ENCODE data around the gene LRCH1.

LRCH1 gene

DNA sequence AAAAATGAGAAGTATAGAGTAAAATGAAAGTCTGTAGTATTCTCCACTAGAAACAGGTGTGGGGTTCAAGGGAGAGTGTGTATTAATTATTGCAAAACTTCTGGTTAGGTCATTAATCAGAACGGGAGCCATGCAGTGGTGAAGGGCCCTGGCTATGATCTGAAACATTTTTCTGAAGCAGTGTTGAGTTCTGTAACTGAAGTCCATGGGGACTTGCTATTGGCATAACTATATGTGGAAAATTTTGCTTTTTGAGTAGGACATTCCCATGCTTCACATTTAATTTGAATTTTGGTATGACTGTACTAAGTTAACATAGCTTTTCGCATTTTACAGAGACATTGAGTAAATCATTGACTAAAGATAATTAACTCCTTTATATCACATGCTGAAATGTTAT, 67.5 kb downstream of the LRCH1 start:
- TF ChIP-seq, protein P1, sequence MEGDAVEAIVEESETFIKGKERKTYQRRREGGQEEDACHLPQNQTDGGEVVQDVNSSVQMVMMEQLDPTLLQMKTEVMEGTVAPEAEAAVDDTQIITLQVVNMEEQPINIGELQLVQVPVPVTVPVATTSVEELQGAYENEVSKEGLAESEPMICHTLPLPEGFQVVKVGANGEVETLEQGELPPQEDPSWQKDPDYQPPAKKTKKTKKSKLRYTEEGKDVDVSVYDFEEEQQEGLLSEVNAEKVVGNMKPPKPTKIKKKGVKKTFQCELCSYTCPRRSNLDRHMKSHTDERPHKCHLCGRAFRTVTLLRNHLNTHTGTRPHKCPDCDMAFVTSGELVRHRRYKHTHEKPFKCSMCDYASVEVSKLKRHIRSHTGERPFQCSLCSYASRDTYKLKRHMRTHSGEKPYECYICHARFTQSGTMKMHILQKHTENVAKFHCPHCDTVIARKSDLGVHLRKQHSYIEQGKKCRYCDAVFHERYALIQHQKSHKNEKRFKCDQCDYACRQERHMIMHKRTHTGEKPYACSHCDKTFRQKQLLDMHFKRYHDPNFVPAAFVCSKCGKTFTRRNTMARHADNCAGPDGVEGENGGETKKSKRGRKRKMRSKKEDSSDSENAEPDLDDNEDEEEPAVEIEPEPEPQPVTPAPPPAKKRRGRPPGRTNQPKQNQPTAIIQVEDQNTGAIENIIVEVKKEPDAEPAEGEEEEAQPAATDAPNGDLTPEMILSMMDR (IDR thresholded peaks at IDR 0.05; ENCODE audit: insufficient read depth, low read length, missing control alignments): no peak
- CTCF ChIA-PET: interaction anchor here (1.4 to 3.4 kb wide), 4 partner anchors 10 to 29 kb away, joined by 3 to 15 read pairs (median 6); no protein-coding TSS in a partner anchor

DNA sequence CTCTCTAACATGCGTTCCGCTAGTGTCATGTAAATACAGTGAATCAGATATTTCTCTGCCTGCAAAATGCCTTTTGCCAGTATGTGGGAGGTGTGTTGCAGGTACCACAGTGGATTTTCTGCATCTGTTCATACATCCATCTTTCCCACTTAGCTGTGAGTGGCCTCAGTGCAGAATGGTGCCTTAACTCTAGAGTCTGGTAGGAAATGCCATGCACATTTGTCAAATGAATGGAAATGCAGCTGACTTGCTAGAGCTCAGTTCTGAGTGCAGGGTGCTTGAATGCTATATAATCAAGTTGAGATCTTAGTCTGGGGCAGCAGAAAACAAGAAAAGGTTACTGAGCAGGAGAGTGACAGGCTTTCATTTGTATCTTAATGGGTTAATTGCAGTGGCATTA, 68.2 kb downstream of the LRCH1 start:
- TF ChIP-seq, protein P1 (IDR thresholded peaks at IDR 0.05; ENCODE audit: insufficient read depth, low read length, missing control alignments): no peak
- POLR2A ChIA-PET: no interaction called here
- CTCF ChIA-PET: interaction anchor here (1.8 to 3.4 kb wide), 3 partner anchors 11 to 30 kb away, joined by 6 to 15 read pairs (median 6); no protein-coding TSS in a partner anchor
- H3K4me3 ChIP-seq (ENCODE audit: low read depth, low read length): no peak overlapping the region
- no peak for DNase-seq (ENCODE audit: low read depth, low spot score)

More for the DNA sequence above, 67.5 kb downstream of the LRCH1 start:
- POLR2A ChIA-PET: no interaction called here
- no peak for DNase-seq (ENCODE audit: low read depth, low spot score)
- no peak overlapping the region for H3K4me3 ChIP-seq (ENCODE audit: low read depth, low read length)

DNA sequence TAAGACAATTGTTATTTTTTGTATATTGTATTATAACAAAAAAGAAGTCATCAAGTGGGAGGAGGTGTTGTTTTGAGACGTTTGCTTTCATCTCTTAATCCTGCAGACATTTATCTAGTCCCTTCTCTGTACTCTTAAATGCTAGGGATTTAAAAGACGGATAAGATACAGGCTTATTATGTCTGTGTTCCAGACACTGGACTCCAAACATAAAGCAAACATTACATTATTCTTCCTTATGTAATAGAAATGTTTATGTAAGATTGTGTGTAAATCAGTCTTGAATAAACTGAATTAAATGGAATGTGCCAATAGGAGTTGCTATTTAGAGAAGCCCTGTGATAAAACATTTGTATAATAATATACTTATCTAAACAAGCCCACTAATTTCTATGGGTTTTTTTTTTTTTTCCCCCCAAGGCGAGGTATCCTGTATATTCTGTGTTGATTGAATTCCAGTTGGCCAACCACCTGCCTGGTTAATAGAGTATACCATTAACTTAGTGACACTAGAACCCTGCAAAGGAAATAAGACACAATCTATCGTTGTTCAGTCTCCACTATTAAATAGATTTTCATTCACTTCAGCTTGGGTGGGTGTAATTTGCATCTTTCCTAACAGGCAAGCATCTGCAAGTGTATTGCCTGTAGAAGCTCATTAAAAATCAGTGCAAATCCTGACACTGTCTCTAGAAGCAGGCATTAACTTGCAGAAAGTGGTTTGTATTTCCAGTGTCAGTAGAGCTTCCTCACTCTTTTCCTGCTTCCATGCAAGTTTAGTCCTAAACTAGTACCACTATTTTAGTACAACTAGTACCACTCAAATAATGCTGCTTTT, 69.0 kb downstream of the LRCH1 start:
- no peak overlapping the region for H3K4me3 ChIP-seq (ENCODE audit: low read depth, low read length)
- POLR2A ChIA-PET: interaction anchor here (0.6 kb wide), 2 partner anchors 11 to 15 kb away, joined by 3 to 4 read pairs; no protein-coding TSS in a partner anchor
- CTCF ChIA-PET: interaction anchor here (1.1 to 3.4 kb wide), 5 partner anchors 12 to 70 kb away, joined by 4 to 15 read pairs (median 6); no protein-coding TSS in a partner anchor
- DNase-seq (ENCODE audit: low read depth, low spot score): no peak
- TF ChIP-seq, protein P1 (IDR thresholded peaks at IDR 0.05; ENCODE audit: insufficient read depth, low read length, missing control alignments): no peak

DNA sequence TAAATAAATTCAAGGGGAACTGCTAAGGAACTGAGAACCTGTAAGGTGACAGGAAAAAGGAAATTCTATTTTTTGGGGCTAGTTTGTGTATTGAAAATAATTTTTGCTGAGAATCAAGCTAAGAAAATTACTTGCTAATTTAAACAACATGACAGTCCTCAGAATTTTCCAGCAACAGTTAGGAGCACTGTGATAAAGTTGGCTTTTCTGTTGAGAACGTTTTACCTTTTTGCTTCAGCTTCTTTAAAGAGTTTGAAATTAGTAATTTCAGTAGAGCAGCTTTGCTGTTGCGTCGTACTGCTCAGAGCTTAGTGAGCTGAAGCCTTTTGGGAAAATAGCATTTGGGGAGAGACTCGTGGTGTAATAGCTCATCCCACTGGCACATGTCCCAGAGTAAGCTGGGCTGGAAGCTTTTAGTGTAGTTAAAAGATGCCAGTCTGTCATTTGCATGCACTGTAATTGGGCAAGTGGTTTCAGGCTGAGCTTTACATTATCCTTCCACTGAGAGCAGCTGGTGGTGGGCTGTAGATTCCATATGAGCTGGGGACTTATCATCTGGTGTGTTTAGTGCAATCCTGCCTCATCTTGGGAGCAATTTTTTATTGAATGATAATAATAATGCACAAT, 69.8 kb downstream of the LRCH1 start:
- CTCF ChIA-PET: interaction anchor here (1.1 to 3.4 kb wide), 3 partner anchors 12 to 71 kb away, joined by 4 to 15 read pairs (median 7); no protein-coding TSS in a partner anchor
- peak; percentile 60 for DNase-seq (ENCODE audit: low read depth, low spot score)
- TF ChIP-seq, protein P1 (IDR thresholded peaks at IDR 0.05; ENCODE audit: insufficient read depth, low read length, missing control alignments): no peak
- no peak overlapping the region for H3K4me3 ChIP-seq (ENCODE audit: low read depth, low read length)
- POLR2A ChIA-PET: interaction anchor here (0.6 kb wide), 1 partner anchor 11 kb away, joined by 4 read pairs; no protein-coding TSS in a partner anchor

DNA sequence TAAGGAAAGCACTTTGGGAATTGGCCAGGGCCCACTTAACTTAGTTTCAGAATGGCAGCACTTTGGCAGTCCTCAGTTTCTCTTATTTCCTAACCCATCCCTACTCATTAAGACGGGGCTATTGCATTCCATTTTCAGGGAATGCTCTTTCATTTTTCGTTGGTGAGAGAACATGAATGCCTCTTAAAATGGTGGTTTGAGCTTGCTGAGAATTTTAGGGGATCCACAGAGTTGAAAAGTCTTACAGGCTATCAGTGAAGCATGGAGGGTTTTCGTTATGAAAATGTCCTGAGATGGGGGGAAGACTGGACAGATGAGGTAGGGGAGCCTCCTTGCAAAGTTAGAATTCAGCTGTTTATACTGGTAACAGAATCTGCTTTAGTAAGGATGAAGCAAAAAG, 71.4 kb downstream of the LRCH1 start:
- no peak overlapping the region for H3K4me3 ChIP-seq (ENCODE audit: low read depth, low read length)
- no peak for DNase-seq (ENCODE audit: low read depth, low spot score)
- TF ChIP-seq, protein P1 (IDR thresholded peaks at IDR 0.05; ENCODE audit: insufficient read depth, low read length, missing control alignments): no peak
- POLR2A ChIA-PET: no interaction called here
- CTCF ChIA-PET: interaction anchor here (1.2 to 1.5 kb wide), 2 partner anchors 13 to 72 kb away, joined by 3 to 7 read pairs; partner anchors contain the start of gene LRCH1

DNA sequence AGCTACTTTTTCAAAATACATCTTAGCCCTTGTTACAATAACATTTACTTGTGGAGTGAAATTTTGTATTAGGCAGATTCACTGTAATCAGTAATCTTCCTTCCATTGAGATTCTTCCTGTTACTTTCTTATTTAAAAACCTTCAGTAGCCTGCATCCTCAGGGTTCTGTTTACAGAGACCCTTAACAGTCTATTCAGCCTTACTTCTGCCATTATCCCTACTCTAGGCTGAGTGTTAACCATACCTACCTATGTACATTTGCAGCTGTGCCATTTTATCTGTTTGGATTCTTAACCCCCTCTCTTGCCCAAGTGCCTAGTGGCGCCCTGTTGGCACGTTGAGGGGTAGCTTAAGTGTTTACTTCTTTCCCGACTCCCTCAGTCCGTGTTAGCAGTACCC, 71.9 kb downstream of the LRCH1 start:
- TF ChIP-seq, protein P1 (IDR thresholded peaks at IDR 0.05; ENCODE audit: insufficient read depth, low read length, missing control alignments): no peak
- ChIA-PET POLR2A (no interaction called here), CTCF (interaction anchor here (1.2 to 1.5 kb wide), 2 partner anchors 13 to 72 kb away, joined by 3 to 7 read pairs; partner anchors contain the start of gene LRCH1)
- no peak for DNase-seq (ENCODE audit: low read depth, low spot score)
- no peak overlapping the region for H3K4me3 ChIP-seq (ENCODE audit: low read depth, low read length)

Measured in AG04449 (cell line).